PC-9 (cell line): ENCODE measurements around the gene MPZL1.

Experiments used
- EZH2 ChIP-seq: fragments of 200-600 bp; sonication (generic); IDR thresholded peaks from 2 replicates; pipeline ENCODE4 v1.8.0; 2017; ENCODE audit warnings: antibody characterized with exemption, low read depth
- TF ChIP-seq, protein P1 (sequence below): fragments of 200-600 bp; sonication (generic); conservative IDR thresholded peaks from 2 replicates; pipeline ENCODE4 v1.6.1; 2017; ENCODE audit warnings: mixed run types, antibody characterized with exemption, mild to moderate bottlenecking, moderate library complexity

GRCh38 chr1:167773516-167773915 is 51.7 kb downstream of the MPZL1 start:
- TF ChIP-seq, protein P1, sequence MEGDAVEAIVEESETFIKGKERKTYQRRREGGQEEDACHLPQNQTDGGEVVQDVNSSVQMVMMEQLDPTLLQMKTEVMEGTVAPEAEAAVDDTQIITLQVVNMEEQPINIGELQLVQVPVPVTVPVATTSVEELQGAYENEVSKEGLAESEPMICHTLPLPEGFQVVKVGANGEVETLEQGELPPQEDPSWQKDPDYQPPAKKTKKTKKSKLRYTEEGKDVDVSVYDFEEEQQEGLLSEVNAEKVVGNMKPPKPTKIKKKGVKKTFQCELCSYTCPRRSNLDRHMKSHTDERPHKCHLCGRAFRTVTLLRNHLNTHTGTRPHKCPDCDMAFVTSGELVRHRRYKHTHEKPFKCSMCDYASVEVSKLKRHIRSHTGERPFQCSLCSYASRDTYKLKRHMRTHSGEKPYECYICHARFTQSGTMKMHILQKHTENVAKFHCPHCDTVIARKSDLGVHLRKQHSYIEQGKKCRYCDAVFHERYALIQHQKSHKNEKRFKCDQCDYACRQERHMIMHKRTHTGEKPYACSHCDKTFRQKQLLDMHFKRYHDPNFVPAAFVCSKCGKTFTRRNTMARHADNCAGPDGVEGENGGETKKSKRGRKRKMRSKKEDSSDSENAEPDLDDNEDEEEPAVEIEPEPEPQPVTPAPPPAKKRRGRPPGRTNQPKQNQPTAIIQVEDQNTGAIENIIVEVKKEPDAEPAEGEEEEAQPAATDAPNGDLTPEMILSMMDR: no peak
- no peak for TF ChIP-seq EZH2
